Astrocyte (in vitro differentiated cells and primary cell): Measurements from ENCODE around the gene NRGN.

Experiments
- CTCF ChIP-seq: IDR thresholded peaks from 2 replicates; pipeline ENCODE4 v1.5.1; 2011; ENCODE audit warnings: low read depth, mild to moderate bottlenecking, inconsistent platforms, low read length, moderate library complexity; ENCODE audit not compliant: insufficient read depth
- EZH2 ChIP-seq: IDR thresholded peaks from 2 replicates; pipeline ENCODE4 v1.6.1; 2012; ENCODE audit warnings: mild to moderate bottlenecking, low read length, inconsistent platforms; ENCODE audit not compliant: insufficient read depth

GRCh38 chr11:124762624-124763155 is 22.9 kb downstream of the NRGN start:
- TF ChIP-seq CTCF: no peak
- TF ChIP-seq EZH2: peak; percentile 88
